GM12878 (cell line): ENCODE measurements around the gene LRR1. TPM values are rescaled to one million over a fixed set of nuclear protein-coding genes. Genes with fewer than 3 reads are reported as not detected.

Experiments used
- ATAC-seq: fragments of 200-7000 bp; cut with Tn5 transposase; 3 replicates; pipeline ENCODE4 v1.9.1; 2020; ENCODE audit warnings: mild to moderate bottlenecking, moderate library complexity
- BruUV-seq: library from RNA; stranded (reverse); fragments of 400-500 nt; replicated peaks from 2 replicates; lab custom pipeline; 2021; lab: Mats Ljungman, UMichigan
- CTCF ChIA-PET: fragments of 300-600 bp; sonication (Branson Sonifier 250); formaldehyde crosslinking; extraction: SDS; loops from one replicate; lab custom pipeline; 2021; ENCODE audit warnings: inconsistent platforms; lab: Yijun Ruan, JAX
- POLR2A ChIA-PET: fragments of 350-600 bp; formaldehyde crosslinking; extraction: SDS; loops from one replicate; lab custom pipeline; 2021; ENCODE audit warnings: inconsistent platforms; lab: Charles Lee
- RAD21 ChIA-PET: fragments of 300-600 bp; sonication (Branson Sonifier 250); formaldehyde crosslinking; loops from one replicate; lab custom pipeline; 2023; ENCODE audit warnings: antibody characterized with exemption; ENCODE audit not compliant: unreplicated experiment; lab: Charles Lee
- SMC1A ChIA-PET: fragments of 300-600 bp; sonication (Branson Sonifier 250); formaldehyde crosslinking; loops from one replicate; lab custom pipeline; 2023; ENCODE audit not compliant: unreplicated experiment, uncharacterized antibody; lab: Charles Lee
- DNase-seq: peaks from one replicate; pipeline ENCODE4 v3.0.0-alpha.2; 2011; ENCODE audit warnings: low read depth, low spot score
- FAIRE-seq: peaks from 3 replicates; lab custom pipeline; 2011; peaks lifted over from hg19 to GRCh38; lab: Jason Lieb, UNC
- H2AFZ ChIP-seq: 2 replicates; pipeline ENCODE4 v1.6.0; 2011; ENCODE audit warnings: low read depth, low read length, control low read depth; ENCODE audit not compliant: control insufficient read depth
- H3K27ac ChIP-seq: 2 replicates; pipeline ENCODE4 v1.5.1; 2011; ENCODE audit warnings: control low read depth; ENCODE audit not compliant: control insufficient read depth, insufficient read depth
- H3K27me3 ChIP-seq, 2 experiments: replicated peaks in 1 of 2; 2 replicates each; pipeline versions ENCODE4 v1.6.0 to v1.6.1; 2011; ENCODE audit warnings: low read length in 1 of 2; ENCODE audit not compliant: control insufficient read depth in 2 of 2, insufficient read depth in 2 of 2
- H3K36me3 ChIP-seq, 2 experiments: 2 replicates each; pipeline ENCODE4 v1.5.1; 2011; ENCODE audit warnings: low read length in 1 of 2; ENCODE audit not compliant: control insufficient read depth in 2 of 2, insufficient read depth in 2 of 2
- H3K4me1 ChIP-seq: 2 replicates; pipeline ENCODE4 v1.6.1; 2011; ENCODE audit warnings: mild to moderate bottlenecking, low read length, moderate library complexity, mixed read lengths; ENCODE audit not compliant: control insufficient read depth, insufficient read depth
- H3K4me2 ChIP-seq: 2 replicates; pipeline ENCODE4 v1.6.0; 2011; ENCODE audit warnings: control low read depth; ENCODE audit not compliant: control insufficient read depth, insufficient read depth
- H3K4me3 ChIP-seq: fragments of 200-600 bp; sonication (generic); 2 replicates; pipeline ENCODE4 v1.5.1; 2016
- H3K79me2 ChIP-seq: 2 replicates; pipeline ENCODE4 v1.6.0; 2011; ENCODE audit warnings: low read length; ENCODE audit not compliant: control insufficient read depth, insufficient read depth
- H3K9ac ChIP-seq: 2 replicates; pipeline ENCODE4 v1.8.0; 2011; ENCODE audit warnings: low read length, control low read depth, mixed read lengths; ENCODE audit not compliant: control insufficient read depth, insufficient read depth
- H3K9me3 ChIP-seq: replicated peaks from 3 replicates; pipeline ENCODE4 v1.5.1; 2011; ENCODE audit warnings: mild to moderate bottlenecking, low read length; ENCODE audit not compliant: control insufficient read depth, insufficient read depth
- H4K20me1 ChIP-seq: 2 replicates; pipeline ENCODE4 v1.6.0; 2011; ENCODE audit not compliant: control insufficient read depth, insufficient read depth
- IKZF2 ChIP-seq, 2 experiments: fragments of 450-650 bp; IDR thresholded peaks; 2 replicates each; pipeline ENCODE4 v1.6.1; 2017; ENCODE audit warnings: mild to moderate bottlenecking in 2 of 2, moderate library complexity in 2 of 2
- IRF4 ChIP-seq: IDR thresholded peaks from 2 replicates; pipeline ENCODE4 v1.6.1; 2011; ENCODE audit warnings: low read depth, low read length
- MEF2A ChIP-seq: IDR thresholded peaks from 2 replicates; pipeline ENCODE4 v1.6.1; 2011; ENCODE audit warnings: low read depth, mild to moderate bottlenecking, low read length, moderate library complexity; ENCODE audit not compliant: insufficient read depth
- REST ChIP-seq: IDR thresholded peaks from 2 replicates; pipeline ENCODE4 v1.6.1; 2012; ENCODE audit warnings: mild to moderate bottlenecking, low read depth, low read length
- RFX5 ChIP-seq: IDR thresholded peaks from 2 replicates; pipeline ENCODE4 v1.6.1; 2011; ENCODE audit warnings: low read depth, low read length, improper control_type of control experiment
- SREBF2 ChIP-seq: IDR thresholded peaks from 2 replicates; pipeline ENCODE4 v1.6.1; 2012; ENCODE audit warnings: mild to moderate bottlenecking, low read length
- YBX1 ChIP-seq: fragments of 450-650 bp; IDR thresholded peaks from 2 replicates; pipeline ENCODE4 v1.6.1; 2016; ENCODE audit warnings: antibody characterized with exemption
- ZNF24 ChIP-seq: fragments of 450-650 bp; IDR thresholded peaks from 2 replicates; pipeline ENCODE4 v1.6.1; 2017; ENCODE audit warnings: antibody characterized with exemption, mild to moderate bottlenecking
- ZSCAN29 ChIP-seq: fragments of 450-650 bp; IDR thresholded peaks from 2 replicates; pipeline ENCODE4 v1.6.1; 2017; ENCODE audit warnings: mild to moderate bottlenecking, moderate library complexity
- WGBS: methylation state at CpG from one replicate; pipeline ENCODE4 v1.1.6; 2016; ENCODE audit warnings: low lambda C conversion rate; ENCODE audit not compliant: insufficient replicate concordance, insufficient coverage; ENCODE audit errors: missing lambda C conversion rate; 5-methylcytosine and 5-hydroxymethylcytosine counted together
- in situ Hi-C: fragments of 300-500 bp; cut with MboI; formaldehyde crosslinking; loops from 9 replicates; pipeline ENCODE4 v1.14.3; 2018; ENCODE audit warnings: mixed read lengths
- intact Hi-C: fragments of 100-400 bp; cut with micrococcal nuclease; formaldehyde crosslinking; loops from one replicate; pipeline ENCODE4 v1.14.2; 2022; ENCODE audit not compliant: unreplicated experiment
- polyA plus RNA-seq, 11 experiments: library from polyadenylated mRNA; depleted of rRNA in 4 of 11; unstranded in 6 of 11; stranded (reverse) in 5 of 11; fragments of >200 nt; fragmentation: Nextera tagmentation in 4 of 11; fragmentation: Illumina TruSeq in 1 of 11; extraction: Ambion mirVana in 4 of 11; extraction: Trizol in 1 of 11; gene quantifications; 1 replicate in 1 of 11; 2 replicates in 10 of 11; pipeline versions ENCODE4 v1.2.1 to v1.2.3, GENCODE V29; 2011 to 2016; ENCODE audit warnings: inconsistent platforms in 2 of 11, missing spikeins in 2 of 11, low read depth in 1 of 11
- total RNA-seq, 4 experiments: library from RNA; depleted of rRNA in 3 of 4; stranded (reverse); fragments of >200 nt in 3 of 4; fragmentation: Illumina TruSeq in 1 of 4; extraction: Trizol in 1 of 4; gene quantifications; 2 replicates each; pipeline versions ENCODE4 v1.2.1 to v1.2.3, GENCODE V29; 2013 to 2021
- TF ChIP-seq, protein P1 (sequence below): fragments of 450-650 bp; IDR thresholded peaks from 2 replicates; pipeline ENCODE4 v1.6.1; 2016; ENCODE audit warnings: mild to moderate bottlenecking
- TF ChIP-seq, protein P2 (sequence below): fragments of 450-650 bp; IDR thresholded peaks from 2 replicates; pipeline ENCODE4 v1.6.1; 2017; ENCODE audit warnings: low read depth, mild to moderate bottlenecking, moderate library complexity

Gene LRR1
- total and polyA plus RNA-seq, 10 of the 15 experiments (the other 5 are each of a cell fraction or from before 2014, with no cell fraction given) = 36.9 to 110 (median 53.1) TPM

GRCh38 chr14:49585803-49586672, 12.7 kb upstream of the LRR1 start, which contains the start of gene RPS29 (continued):
- 0 out of 2 replicates have a peak, but pooled peaks have one; percentile 29 for TF ChIP-seq RFX5
- 0 out of 2 replicates have a peak, but pooled peaks have one; percentile 14 for TF ChIP-seq REST
- no peak for TF ChIP-seq YBX1
- TF ChIP-seq, all 136 proteins: peak for 51

GRCh38 chr14:49586673-49587460, 11.9 kb upstream of the LRR1 start:
- H2AFZ ChIP-seq = peak overlapping the region; percentile 77
- peak overlapping the region; percentile 47 for H3K27ac ChIP-seq
- peak overlapping the region; percentile 8; the same call in 1 of the 2 replicates for H3K9ac ChIP-seq
- peaks cover 4% of the 10 kb centered on the region; the same call in 1 of the 2 replicates for H4K20me1 ChIP-seq
- ChIA-PET RAD21 (interaction anchor here (0.6 to 4.2 kb wide), 11 partner anchors 9 to 622 kb away, joined by 3 to 27 read pairs (median 9); partner anchors contain the start of genes LRR1, MGAT2 and RPL36AL), CTCF (interaction anchor here (0.7 to 5.6 kb wide), 19 partner anchors 10 to 1063 kb away, joined by 3 to 75 read pairs (median 4); partner anchors contain the start of genes LRR1, MGAT2, POLE2 and RPL36AL), SMC1A (interaction anchor here (0.8 to 2.8 kb wide), 14 partner anchors 8 to 266 kb away, joined by 3 to 12 read pairs (median 5); partner anchors contain the start of genes LRR1, MGAT2, NEMF and RPL36AL), POLR2A (interaction anchor here (1.2 to 5.4 kb wide), 9 partner anchors 10 to 181 kb away, joined by 3 to 62 read pairs (median 6); partner anchors contain the start of genes KLHDC2, LRR1, MGAT2 and RPL36AL)
- no TSS peak for BruUV-seq
- ATAC-seq (peak; percentile 19), DNase-seq (peak; percentile 67), FAIRE-seq (peak; percentile 96)
- peaks cover 2 to 13% of the 10 kb centered on the region in 2 experiments; a peak in 2 of 4 replicates for H3K36me3 ChIP-seq
- H3K9me3 ChIP-seq = no peaks in the 10 kb centered on the region
- peak overlapping the region; percentile 76; the same call in 1 of the 2 replicates for H3K4me2 ChIP-seq
- peak overlapping the region; percentile 57; the same call in 1 of the 2 replicates for H3K4me3 ChIP-seq
- intact Hi-C loops (loop anchor here (1.0 to 5.0 kb wide), 4 partner anchors 11 to 125 kb away; partner anchors contain the start of genes DNAAF2, LRR1, MGAT2 and RPL36AL), in situ Hi-C loops (no loop called here)
- under 1% methylated on average over 11 of the region's 21 CpGs for WGBS
- no peaks in the 10 kb centered on the region for H3K4me1 ChIP-seq
- H3K27me3 ChIP-seq = no peaks in the 10 kb centered on the region
- peaks cover 44% of the 10 kb centered on the region for H3K79me2 ChIP-seq
- TF ChIP-seq ZNF24 (peak; percentile 97), ZSCAN29 (peak; percentile 78), IKZF2 (IDR thresholded peaks at IDR 0.05) (peak; percentile 56 to 64; a peak in 3 of 4 replicates), SREBF2 (no peak), MEF2A (0 out of 2 replicates have a peak, but pooled peaks have one; percentile 7), IRF4 (0 out of 2 replicates have a peak, but pooled peaks have one; percentile 49)
- TF ChIP-seq, protein P1, sequence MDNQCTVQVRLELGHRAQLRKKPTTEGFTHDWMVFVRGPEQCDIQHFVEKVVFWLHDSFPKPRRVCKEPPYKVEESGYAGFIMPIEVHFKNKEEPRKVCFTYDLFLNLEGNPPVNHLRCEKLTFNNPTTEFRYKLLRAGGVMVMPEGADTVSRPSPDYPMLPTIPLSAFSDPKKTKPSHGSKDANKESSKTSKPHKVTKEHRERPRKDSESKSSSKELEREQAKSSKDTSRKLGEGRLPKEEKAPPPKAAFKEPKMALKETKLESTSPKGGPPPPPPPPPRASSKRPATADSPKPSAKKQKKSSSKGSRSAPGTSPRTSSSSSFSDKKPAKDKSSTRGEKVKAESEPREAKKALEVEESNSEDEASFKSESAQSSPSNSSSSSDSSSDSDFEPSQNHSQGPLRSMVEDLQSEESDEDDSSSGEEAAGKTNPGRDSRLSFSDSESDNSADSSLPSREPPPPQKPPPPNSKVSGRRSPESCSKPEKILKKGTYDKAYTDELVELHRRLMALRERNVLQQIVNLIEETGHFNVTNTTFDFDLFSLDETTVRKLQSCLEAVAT = peak; percentile 23; the same call in 1 of the 2 replicates
- TF ChIP-seq, protein P2, sequence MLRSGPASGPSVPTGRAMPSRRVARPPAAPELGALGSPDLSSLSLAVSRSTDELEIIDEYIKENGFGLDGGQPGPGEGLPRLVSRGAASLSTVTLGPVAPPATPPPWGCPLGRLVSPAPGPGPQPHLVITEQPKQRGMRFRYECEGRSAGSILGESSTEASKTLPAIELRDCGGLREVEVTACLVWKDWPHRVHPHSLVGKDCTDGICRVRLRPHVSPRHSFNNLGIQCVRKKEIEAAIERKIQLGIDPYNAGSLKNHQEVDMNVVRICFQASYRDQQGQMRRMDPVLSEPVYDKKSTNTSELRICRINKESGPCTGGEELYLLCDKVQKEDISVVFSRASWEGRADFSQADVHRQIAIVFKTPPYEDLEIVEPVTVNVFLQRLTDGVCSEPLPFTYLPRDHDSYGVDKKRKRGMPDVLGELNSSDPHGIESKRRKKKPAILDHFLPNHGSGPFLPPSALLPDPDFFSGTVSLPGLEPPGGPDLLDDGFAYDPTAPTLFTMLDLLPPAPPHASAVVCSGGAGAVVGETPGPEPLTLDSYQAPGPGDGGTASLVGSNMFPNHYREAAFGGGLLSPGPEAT = no peak; the same call in 1 of the 2 replicates
